K562 (cell line): ENCODE data around the gene PRODH. TPM values are rescaled to one million over a fixed set of nuclear protein-coding genes. Genes with fewer than 3 reads are reported as not detected.

ENCODE experiments used
- C11orf30 ChIP-seq: fragments of 450-650 bp; IDR thresholded peaks from 2 replicates; pipeline ENCODE4 v1.6.1; 2016; ENCODE audit warnings: low read depth, mild to moderate bottlenecking
- ESRRB ChIP-seq: fragments of 250-450 bp; sonication (Bioruptor Pico); IDR thresholded peaks from 2 replicates; pipeline ENCODE4 v1.5.0; 2020; ENCODE audit warnings: mild to moderate bottlenecking, moderate library complexity, borderline replicate concordance
- FOXA3 ChIP-seq, 2 experiments: fragments of 450-650 bp in 1 of 2; sonication (generic) in 1 of 2; formaldehyde crosslinking; IDR thresholded peaks in 1 of 2; conservative IDR thresholded peaks in 1 of 2; 2 replicates each; pipeline versions ENCODE4 v1.4.0 to v1.8.0; 2020 to 2022; ENCODE audit warnings: mild to moderate bottlenecking in 2 of 2, missing genetic modification reagents in 1 of 2
- FOXK2 ChIP-seq, 2 experiments: fragments of 450-650 bp; IDR thresholded peaks in 1 of 2; conservative IDR thresholded peaks in 1 of 2; 2 replicates each; pipeline ENCODE4 v1.6.1; 2016; ENCODE audit warnings: low read depth in 2 of 2, mild to moderate bottlenecking in 1 of 2
- GATAD2B ChIP-seq: fragments of 450-650 bp; IDR thresholded peaks from 2 replicates; pipeline ENCODE4 v1.6.1; 2017; ENCODE audit warnings: mild to moderate bottlenecking, borderline replicate concordance
- HCFC1 ChIP-seq: IDR thresholded peaks from 2 replicates; pipeline ENCODE4 v1.6.1; 2012; ENCODE audit warnings: low read depth, low read length, improper control_type of control experiment
- HDAC1 ChIP-seq, 2 experiments: fragments of 450-650 bp; IDR thresholded peaks; 2 replicates each; pipeline ENCODE4 v1.6.1; 2016 to 2017; ENCODE audit warnings: inconsistent platforms in 1 of 2, mild to moderate bottlenecking in 1 of 2, moderate library complexity in 1 of 2
- HDAC6 ChIP-seq: IDR thresholded peaks from 2 replicates; pipeline ENCODE4 v1.6.1; 2012; ENCODE audit warnings: low read depth, mild to moderate bottlenecking, control low read depth, inconsistent platforms, low read length, moderate library complexity
- JUN ChIP-seq, 2 experiments: sonication (generic) in 1 of 2; formaldehyde crosslinking in 1 of 2; IDR thresholded peaks; 2 replicates each; pipeline versions ENCODE4 v1.6.1 to v1.8.0; 2012 to 2022; ENCODE audit warnings: borderline replicate concordance in 2 of 2, mild to moderate bottlenecking in 2 of 2, improper control_type of control experiment in 1 of 2, low read depth in 1 of 2, low read length in 1 of 2, missing genetic modification reagents in 1 of 2
- MBD2 ChIP-seq: sonication (generic); IDR thresholded peaks from 2 replicates; pipeline ENCODE4 v1.6.1; 2016; ENCODE audit warnings: low read depth, borderline replicate concordance
- MYNN ChIP-seq, 2 experiments: sonication (generic); formaldehyde crosslinking in 1 of 2; IDR thresholded peaks; 2 replicates each; pipeline versions ENCODE4 v1.5.0 to v1.6.1; 2016 to 2020; ENCODE audit warnings: antibody characterized with exemption in 1 of 2, missing genetic modification reagents in 1 of 2
- NFYB ChIP-seq: IDR thresholded peaks from 2 replicates; pipeline ENCODE4 v1.6.1; 2011; ENCODE audit warnings: mild to moderate bottlenecking, moderate library complexity; ENCODE audit not compliant: insufficient read length; ENCODE audit errors: extremely low read depth
- PML ChIP-seq: IDR thresholded peaks from 2 replicates; pipeline ENCODE4 v1.6.1; 2012; ENCODE audit warnings: low read length, inconsistent platforms
- POLR2B ChIP-seq: fragments of 450-650 bp; IDR thresholded peaks from 2 replicates; pipeline ENCODE4 v1.6.1; 2018; ENCODE audit warnings: low read depth; ENCODE audit not compliant: partially characterized antibody
- PRPF4 ChIP-seq: fragments of 200-400 bp; formaldehyde crosslinking; IDR thresholded peaks from one replicate; pipeline ENCODE4 v1.6.1; 2017; ENCODE audit warnings: low read length, low read depth, mild to moderate bottlenecking; ENCODE audit not compliant: insufficient read depth, poor library complexity, severe bottlenecking
- SMAD4 ChIP-seq: fragments of 250-450 bp; sonication (Bioruptor Pico); conservative IDR thresholded peaks from 2 replicates; pipeline ENCODE4 v1.8.0; 2021; ENCODE audit warnings: inconsistent platforms, mild to moderate bottlenecking, moderate library complexity
- SMARCA4 ChIP-seq: fragments of 450-650 bp; IDR thresholded peaks from 2 replicates; pipeline ENCODE4 v1.6.1; 2016
- SRSF9 ChIP-seq: fragments of 200-400 bp; formaldehyde crosslinking; IDR thresholded peaks from 2 replicates; pipeline ENCODE4 v1.6.1; 2017; ENCODE audit warnings: low read depth, low read length, borderline replicate concordance
- TAF9B ChIP-seq: fragments of 450-650 bp; IDR thresholded peaks from 2 replicates; pipeline ENCODE4 v1.6.1; 2018; ENCODE audit warnings: mild to moderate bottlenecking; ENCODE audit not compliant: partially characterized antibody
- TARDBP ChIP-seq: fragments of 450-650 bp; IDR thresholded peaks from 2 replicates; pipeline ENCODE4 v1.6.1; 2016
- THRAP3 ChIP-seq: fragments of 450-650 bp; IDR thresholded peaks from 2 replicates; pipeline ENCODE4 v1.6.1; 2016; ENCODE audit warnings: mild to moderate bottlenecking, inconsistent platforms, borderline replicate concordance
- ZFPM2 ChIP-seq: fragments of 250-450 bp; sonication (Bioruptor Pico); IDR thresholded peaks from 2 replicates; pipeline ENCODE4 v1.5.1; 2022; ENCODE audit warnings: mild to moderate bottlenecking
- ZNF124 ChIP-seq: sonication (generic); formaldehyde crosslinking; IDR thresholded peaks from 2 replicates; pipeline ENCODE4 v1.8.1; 2022; ENCODE audit warnings: missing genetic modification reagents
- ZNF23 ChIP-seq: fragments of 250-450 bp; sonication (Bioruptor Pico); IDR thresholded peaks from 2 replicates; pipeline ENCODE4 v1.4.0; 2020; ENCODE audit warnings: mild to moderate bottlenecking
- ZNF589 ChIP-seq: fragments of 200-800 bp; sonication (Bioruptor generic); IDR thresholded peaks from 2 replicates; pipeline ENCODE4 v1.6.1; 2016; ENCODE audit warnings: low read depth, missing genetic modification characterization, missing compliant biosample characterization
- ZNF644 ChIP-seq: fragments of 200-800 bp; sonication (Bioruptor generic); IDR thresholded peaks from 2 replicates; pipeline ENCODE4 v1.6.1; 2016; ENCODE audit warnings: low read depth, missing genetic modification characterization, missing compliant biosample characterization
- ZSCAN29 ChIP-seq: fragments of 450-650 bp; IDR thresholded peaks from 2 replicates; pipeline ENCODE4 v1.6.1; 2017
- polyA plus RNA-seq, 8 experiments: library from polyadenylated mRNA; depleted of rRNA in 4 of 8; stranded (reverse) in 5 of 8; unstranded in 3 of 8; fragments of >200 nt; fragmentation: Nextera tagmentation in 2 of 8; fragmentation: Illumina TruSeq in 1 of 8; extraction: Ambion mirVana in 2 of 8; extraction: Trizol in 1 of 8; gene quantifications; 2 replicates each; pipeline versions ENCODE4 v1.2.1 to v1.2.3, GENCODE V29; 2011 to 2014; ENCODE audit warnings: inconsistent platforms in 1 of 8, missing spikeins in 1 of 8
- total RNA-seq, 7 experiments: library from RNA; depleted of rRNA in 6 of 7; stranded (reverse); fragments of >200 nt in 6 of 7; fragmentation: Illumina TruSeq in 2 of 7; extraction: Trizol in 2 of 7; gene quantifications; 2 replicates each; pipeline versions ENCODE4 v1.2.1 to v1.2.3, GENCODE V29; 2011 to 2021; ENCODE audit warnings: low replicate concordance in 1 of 7
- TF ChIP-seq, protein P1 (sequence below): fragments of 450-650 bp; IDR thresholded peaks from 2 replicates; pipeline ENCODE4 v1.6.1; 2014; ENCODE audit warnings: low read depth, mild to moderate bottlenecking, moderate library complexity, borderline replicate concordance
- TF ChIP-seq, protein P2 (sequence below): fragments of 250-450 bp; sonication (Bioruptor Pico); IDR thresholded peaks from 2 replicates; pipeline ENCODE4 v1.6.1; 2021; ENCODE audit warnings: mild to moderate bottlenecking

The PRODH gene
- total and polyA plus RNA-seq, 9 of the 15 experiments (the other 6 are each of a cell fraction or from before 2014, with no cell fraction given) = 0.07 to 0.11 TPM; not detected in 7

DNA sequence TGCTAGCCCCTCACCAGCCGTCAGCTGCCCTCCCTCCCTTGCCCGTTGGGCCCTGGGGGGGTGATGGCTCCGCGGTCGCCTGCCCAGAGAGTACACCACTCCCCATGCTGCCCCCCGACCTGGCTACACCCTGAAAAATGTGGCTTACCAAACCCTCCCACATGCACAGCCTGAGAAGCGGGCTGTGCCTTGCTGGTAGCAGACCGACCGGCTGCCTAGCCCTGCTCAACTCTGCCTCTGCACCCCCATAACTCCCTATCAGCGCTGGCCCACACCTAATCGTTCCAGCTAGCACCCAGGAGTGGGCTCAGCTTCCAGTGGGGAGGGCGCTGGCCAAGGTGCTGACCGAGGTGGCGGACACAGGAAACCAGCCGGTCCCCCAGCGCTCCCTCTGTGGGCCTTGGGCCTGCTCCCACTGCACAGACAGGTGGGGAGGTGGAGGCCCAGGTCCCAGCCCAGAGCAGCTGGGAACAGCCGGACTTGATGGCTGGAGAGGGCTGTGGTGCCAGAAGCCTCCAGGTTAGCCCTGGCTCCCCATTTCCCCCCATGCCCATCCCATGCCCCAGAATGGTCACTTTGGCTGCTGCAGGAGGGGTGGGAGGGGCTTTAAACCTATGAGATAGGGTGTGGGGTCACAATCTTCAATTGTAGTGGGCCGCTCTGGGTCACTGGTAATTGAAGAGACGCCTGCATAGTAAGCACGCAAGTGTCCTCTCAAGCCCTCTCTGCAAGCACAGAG lies 32.1 kb upstream of the PRODH start (continued):
- TF ChIP-seq TAF9B = no peak
- TF ChIP-seq NFYB = no peak
- TF ChIP-seq HDAC6 = no peak
- TF ChIP-seq, protein P1, sequence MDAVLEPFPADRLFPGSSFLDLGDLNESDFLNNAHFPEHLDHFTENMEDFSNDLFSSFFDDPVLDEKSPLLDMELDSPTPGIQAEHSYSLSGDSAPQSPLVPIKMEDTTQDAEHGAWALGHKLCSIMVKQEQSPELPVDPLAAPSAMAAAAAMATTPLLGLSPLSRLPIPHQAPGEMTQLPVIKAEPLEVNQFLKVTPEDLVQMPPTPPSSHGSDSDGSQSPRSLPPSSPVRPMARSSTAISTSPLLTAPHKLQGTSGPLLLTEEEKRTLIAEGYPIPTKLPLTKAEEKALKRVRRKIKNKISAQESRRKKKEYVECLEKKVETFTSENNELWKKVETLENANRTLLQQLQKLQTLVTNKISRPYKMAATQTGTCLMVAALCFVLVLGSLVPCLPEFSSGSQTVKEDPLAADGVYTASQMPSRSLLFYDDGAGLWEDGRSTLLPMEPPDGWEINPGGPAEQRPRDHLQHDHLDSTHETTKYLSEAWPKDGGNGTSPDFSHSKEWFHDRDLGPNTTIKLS = no peak
- TF ChIP-seq MBD2 = no peak
- no peak for TF ChIP-seq C11orf30
- TF ChIP-seq ZNF644 = 0 out of 2 replicates have a peak, but pooled peaks have one; percentile 56
- TF ChIP-seq SRSF9 = no peak
- TF ChIP-seq POLR2B = no peak
- no peak for TF ChIP-seq FOXK2 (conservative IDR thresholded peaks at IDR 0.05 in 1 of 2, IDR thresholded peaks at IDR 0.05 in 1 of 2; ENCODE audit: low read depth in 2 of 2)
- TF ChIP-seq SMARCA4 = no peak
- TF ChIP-seq GATAD2B = no peak
- no peak for TF ChIP-seq ZFPM2 (CRISPR knock-in tag)
- peak in 1 of 2 experiments; percentile 47; a peak in 1 of 4 replicates for TF ChIP-seq HDAC1 (IDR thresholded peaks at IDR 0.05)
- no peak for TF ChIP-seq JUN (IDR thresholded peaks at IDR 0.05; ENCODE audit: borderline replicate concordance, low read depth, low read length)
- peak; percentile 97 for TF ChIP-seq JUN (CRISPR knock-in tag; IDR thresholded peaks at IDR 0.05; ENCODE audit: borderline replicate concordance)
- TF ChIP-seq, protein P2, sequence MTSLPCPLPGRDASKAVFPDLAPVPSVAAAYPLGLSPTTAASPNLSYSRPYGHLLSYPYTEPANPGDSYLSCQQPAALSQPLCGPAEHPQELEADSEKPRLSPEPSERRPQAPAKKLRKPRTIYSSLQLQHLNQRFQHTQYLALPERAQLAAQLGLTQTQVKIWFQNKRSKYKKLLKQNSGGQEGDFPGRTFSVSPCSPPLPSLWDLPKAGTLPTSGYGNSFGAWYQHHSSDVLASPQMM (CRISPR knock-in tag) = no peak
- TF ChIP-seq FOXA3 (CRISPR knock-in tag; conservative IDR thresholded peaks at IDR 0.05 in 1 of 2, IDR thresholded peaks at IDR 0.05 in 1 of 2) = peak in 1 of 2 experiments; percentile 89; a peak in 2 of 4 replicates
- TF ChIP-seq TARDBP = 0 out of 2 replicates have a peak, but pooled peaks have one; percentile 50
- TF ChIP-seq ZNF124 (CRISPR knock-in tag) = peak; percentile 93
- TF ChIP-seq ZSCAN29 = no peak
- no peak for TF ChIP-seq MYNN (IDR thresholded peaks at IDR 0.05)
- TF ChIP-seq MYNN (CRISPR knock-in tag; IDR thresholded peaks at IDR 0.05) = peak; percentile 73; the same call in 1 of the 2 replicates
- TF ChIP-seq PML = no peak
- no peak for TF ChIP-seq SMAD4 (CRISPR knock-in tag)
- no peak for TF ChIP-seq THRAP3
- no peak for TF ChIP-seq ZNF23
- no peak for TF ChIP-seq ESRRB (CRISPR knock-in tag)
- no peak for TF ChIP-seq PRPF4
- peak; percentile 34; the same call in 1 of the 2 replicates for TF ChIP-seq HCFC1
- TF ChIP-seq ZNF589 (CRISPR knock-in tag) = no peak
